ENCODE measurements around the gene TROAP.

The TROAP gene

GRCh38 chr12:49284672-49285071 lies 38.4 kb upstream of the TROAP start:
- TF ChIP-seq, protein P1, sequence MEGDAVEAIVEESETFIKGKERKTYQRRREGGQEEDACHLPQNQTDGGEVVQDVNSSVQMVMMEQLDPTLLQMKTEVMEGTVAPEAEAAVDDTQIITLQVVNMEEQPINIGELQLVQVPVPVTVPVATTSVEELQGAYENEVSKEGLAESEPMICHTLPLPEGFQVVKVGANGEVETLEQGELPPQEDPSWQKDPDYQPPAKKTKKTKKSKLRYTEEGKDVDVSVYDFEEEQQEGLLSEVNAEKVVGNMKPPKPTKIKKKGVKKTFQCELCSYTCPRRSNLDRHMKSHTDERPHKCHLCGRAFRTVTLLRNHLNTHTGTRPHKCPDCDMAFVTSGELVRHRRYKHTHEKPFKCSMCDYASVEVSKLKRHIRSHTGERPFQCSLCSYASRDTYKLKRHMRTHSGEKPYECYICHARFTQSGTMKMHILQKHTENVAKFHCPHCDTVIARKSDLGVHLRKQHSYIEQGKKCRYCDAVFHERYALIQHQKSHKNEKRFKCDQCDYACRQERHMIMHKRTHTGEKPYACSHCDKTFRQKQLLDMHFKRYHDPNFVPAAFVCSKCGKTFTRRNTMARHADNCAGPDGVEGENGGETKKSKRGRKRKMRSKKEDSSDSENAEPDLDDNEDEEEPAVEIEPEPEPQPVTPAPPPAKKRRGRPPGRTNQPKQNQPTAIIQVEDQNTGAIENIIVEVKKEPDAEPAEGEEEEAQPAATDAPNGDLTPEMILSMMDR (IDR thresholded peaks at IDR 0.05; ENCODE audit: low read depth, low read length), result no peak
- Histone ChIP-seq H3K9me3 (ENCODE audit: severe bottlenecking) (no peaks in the 10 kb centered on the region), H3K27me3 (ENCODE audit: insufficient read depth, low read depth, severe bottlenecking) (no peaks in the 10 kb centered on the region), H3K4me3 (ENCODE audit: low read depth, low read length) (no peak overlapping the region), H3K36me3 (no peaks in the 10 kb centered on the region), H3K27ac (no peak overlapping the region)
- no peak for DNase-seq

DNA sequence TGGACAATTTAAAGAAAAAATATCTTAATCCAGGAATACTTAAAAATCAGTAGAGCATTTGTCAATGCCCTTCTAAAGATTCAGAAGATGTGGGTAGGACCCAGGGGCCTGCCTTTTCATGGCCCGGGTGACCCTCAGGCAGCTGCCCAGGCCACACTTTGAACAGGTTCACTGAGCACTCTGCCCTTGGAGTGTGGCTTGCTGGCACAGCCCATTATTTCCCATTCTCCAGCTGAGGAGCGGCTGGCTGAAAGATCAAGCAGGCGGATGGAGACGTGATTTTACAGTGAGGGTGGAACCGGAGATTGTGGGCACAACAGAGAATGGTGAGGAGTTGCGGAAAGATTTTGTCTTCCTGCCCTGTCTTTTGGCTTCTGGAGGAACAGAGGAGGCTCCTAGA lies 35.2 kb upstream of the TROAP start:
- H3K4me3 ChIP-seq (ENCODE audit: low read depth, low read length), result no peak overlapping the region
- H3K36me3 ChIP-seq, result no peaks in the 10 kb centered on the region
- H3K27me3 ChIP-seq (ENCODE audit: insufficient read depth, low read depth, severe bottlenecking), result no peaks in the 10 kb centered on the region
- no peak for DNase-seq
- H3K27ac ChIP-seq, result no peak overlapping the region
- H3K9me3 ChIP-seq (ENCODE audit: severe bottlenecking), result no peaks in the 10 kb centered on the region
- TF ChIP-seq, protein P1 (IDR thresholded peaks at IDR 0.05; ENCODE audit: low read depth, low read length), result no peak

- H3K9me3 ChIP-seq (ENCODE audit: severe bottlenecking), result no peaks in the 10 kb centered on the region
- TF ChIP-seq, protein P1 (IDR thresholded peaks at IDR 0.05; ENCODE audit: low read depth, low read length), result peak; percentile 73
- no peaks in the 10 kb centered on the region for H3K36me3 ChIP-seq
- H3K27me3 ChIP-seq (ENCODE audit: insufficient read depth, low read depth, severe bottlenecking), result no peaks in the 10 kb centered on the region
- no peak overlapping the region for H3K4me3 ChIP-seq (ENCODE audit: low read depth, low read length)
- peak; percentile 52 for DNase-seq
- H3K27ac ChIP-seq, result no peak overlapping the region
These were observed 34.6 kb upstream of the TROAP start for GRCh38 chr12:49288412-49288853.

DNA sequence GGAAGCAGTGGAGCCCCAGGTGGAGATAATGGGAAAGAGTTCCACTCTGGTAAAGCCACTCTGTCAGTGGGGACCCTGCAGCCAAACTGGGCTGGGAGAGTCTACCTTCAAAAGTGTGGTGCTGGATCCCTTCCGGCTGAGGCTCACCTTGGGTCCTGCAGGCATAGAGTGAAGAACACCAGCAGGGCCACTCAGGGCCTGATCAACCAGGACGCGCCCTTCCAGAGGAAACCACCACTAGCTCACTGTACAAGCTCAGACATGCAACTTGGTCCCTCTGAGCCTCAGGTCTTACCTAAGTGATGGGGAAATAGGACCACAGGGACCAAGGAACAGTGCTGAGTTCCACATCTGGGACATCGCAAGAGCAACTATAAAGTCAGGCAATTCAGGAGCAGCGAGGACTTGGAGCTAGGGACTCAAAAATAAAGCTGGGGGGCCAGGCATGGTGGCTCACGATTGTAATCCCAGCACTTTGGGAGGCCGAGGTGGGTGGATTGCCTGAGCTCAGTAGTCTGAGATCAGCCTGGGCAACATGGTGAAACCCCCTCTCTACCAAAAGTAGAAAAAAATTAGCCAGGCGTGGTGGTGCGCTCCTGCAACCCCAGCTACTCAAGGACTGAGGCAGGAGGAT lies 34.0 kb upstream of the TROAP start:
- H3K36me3 ChIP-seq, result no peaks in the 10 kb centered on the region
- TF ChIP-seq, protein P1 (IDR thresholded peaks at IDR 0.05; ENCODE audit: low read depth, low read length), result no peak
- no peaks in the 10 kb centered on the region for H3K9me3 ChIP-seq (ENCODE audit: severe bottlenecking)
- no peaks in the 10 kb centered on the region for H3K27me3 ChIP-seq (ENCODE audit: insufficient read depth, low read depth, severe bottlenecking)
- no peak overlapping the region for H3K4me3 ChIP-seq (ENCODE audit: low read depth, low read length)
- no peak overlapping the region for H3K27ac ChIP-seq
- no peak for DNase-seq

DNA sequence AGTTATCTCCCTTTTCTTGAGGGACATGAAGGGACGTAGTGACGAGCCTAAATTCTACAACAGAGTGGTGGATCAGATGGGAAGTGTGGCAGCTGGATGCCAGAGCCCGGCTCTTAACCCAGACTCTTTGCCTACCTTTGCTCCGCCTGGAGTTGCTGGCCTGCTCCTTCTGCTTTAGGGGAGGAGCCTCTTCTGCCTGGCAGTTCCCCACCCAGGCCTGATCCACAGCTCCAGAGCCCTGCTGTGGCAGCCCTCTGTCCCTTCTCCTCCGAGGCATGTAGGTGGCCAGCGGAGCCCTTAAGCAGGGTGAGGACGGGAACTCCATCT lies 30.4 kb upstream of the TROAP start:
- H3K9me3 ChIP-seq (ENCODE audit: severe bottlenecking), result no peaks in the 10 kb centered on the region
- no peaks in the 10 kb centered on the region for H3K36me3 ChIP-seq
- no peak overlapping the region for H3K27ac ChIP-seq
- TF ChIP-seq, protein P1 (IDR thresholded peaks at IDR 0.05; ENCODE audit: low read depth, low read length), result no peak
- no peaks in the 10 kb centered on the region for H3K27me3 ChIP-seq (ENCODE audit: insufficient read depth, low read depth, severe bottlenecking)
- H3K4me3 ChIP-seq (ENCODE audit: low read depth, low read length), result no peak overlapping the region
- DNase-seq, result peak; percentile 31

Measured in WERI-Rb-1 (cell line).